Superior temporal gyrus (tissue), 1 donor: ENCODE measurements around the gene ENTPD1.
"Not testable (repeated sequence)": the region's sequence is repeated elsewhere in the genome, so short reads cannot be mapped to it uniquely, and the experiment has no call there.

Experiments used
- DNase-seq: peaks from one replicate; pipeline ENCODE4 v3.0.0-alpha.2; 2016; ENCODE audit errors: extremely low spot score

Gene ENTPD1, protein sequence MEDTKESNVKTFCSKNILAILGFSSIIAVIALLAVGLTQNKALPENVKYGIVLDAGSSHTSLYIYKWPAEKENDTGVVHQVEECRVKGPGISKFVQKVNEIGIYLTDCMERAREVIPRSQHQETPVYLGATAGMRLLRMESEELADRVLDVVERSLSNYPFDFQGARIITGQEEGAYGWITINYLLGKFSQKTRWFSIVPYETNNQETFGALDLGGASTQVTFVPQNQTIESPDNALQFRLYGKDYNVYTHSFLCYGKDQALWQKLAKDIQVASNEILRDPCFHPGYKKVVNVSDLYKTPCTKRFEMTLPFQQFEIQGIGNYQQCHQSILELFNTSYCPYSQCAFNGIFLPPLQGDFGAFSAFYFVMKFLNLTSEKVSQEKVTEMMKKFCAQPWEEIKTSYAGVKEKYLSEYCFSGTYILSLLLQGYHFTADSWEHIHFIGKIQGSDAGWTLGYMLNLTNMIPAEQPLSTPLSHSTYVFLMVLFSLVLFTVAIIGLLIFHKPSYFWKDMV

DNA sequence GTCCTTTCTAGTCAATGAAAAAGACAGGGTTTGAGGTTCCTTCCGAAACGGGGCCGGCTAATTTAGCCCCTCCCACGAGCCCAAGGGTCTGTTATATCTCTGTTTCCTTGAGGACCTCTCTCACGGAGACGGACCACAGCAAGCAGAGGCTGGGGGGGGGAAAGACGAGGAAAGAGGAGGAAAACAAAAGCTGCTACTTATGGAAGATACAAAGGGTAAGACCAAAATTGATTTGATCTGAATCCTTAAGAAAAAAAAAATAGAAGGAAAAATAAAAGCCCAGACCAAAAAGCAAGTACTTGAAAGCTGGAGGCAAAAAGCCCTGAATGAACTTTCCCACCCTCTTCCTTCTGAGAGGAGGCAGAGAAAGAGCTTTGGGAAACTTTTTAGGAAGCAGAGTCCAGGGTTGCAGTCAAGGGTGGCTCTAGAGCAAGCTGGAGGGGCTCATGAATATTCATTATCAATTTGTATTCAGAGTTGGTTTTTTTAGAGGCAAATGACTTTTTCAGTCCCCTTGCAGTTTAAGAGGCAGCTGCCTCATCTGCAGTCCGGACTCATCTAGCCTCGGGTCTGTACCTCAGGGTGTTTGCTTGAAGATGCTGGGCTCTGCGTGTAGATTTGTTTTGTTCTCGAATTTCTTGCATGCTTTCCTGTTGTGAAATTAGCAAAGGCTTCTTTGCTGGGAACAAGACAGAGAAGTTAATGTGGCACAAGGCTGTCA lies at the start of gene ENTPD1:
TSS of gene ENTPD1 (plus strand) at position 123 of the 721 bp plus-strand sequence. CDS start at position 200, 77 bp downstream.
- peak; percentile 35 for DNase-seq

DNA sequence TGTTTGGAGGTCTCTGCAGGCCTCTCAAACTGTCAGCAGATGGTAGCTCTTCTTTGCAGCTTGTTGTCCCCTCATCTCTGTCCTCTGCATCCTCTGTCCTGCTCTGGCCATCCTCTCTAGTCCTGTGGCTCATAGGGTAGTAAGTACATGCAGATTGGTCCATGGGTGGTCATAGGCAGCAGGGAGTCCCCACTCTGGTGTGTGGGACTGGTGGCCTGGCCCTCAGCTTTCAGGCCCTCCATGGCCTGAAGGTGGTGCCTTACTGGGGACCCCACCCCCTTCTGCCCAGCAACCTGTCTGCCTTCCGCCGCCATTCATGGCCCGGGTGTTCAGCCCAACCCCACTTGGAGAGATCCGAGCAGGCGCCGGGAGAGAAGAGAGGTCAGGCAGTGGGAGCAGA lies 49.4 kb upstream of the ENTPD1 start:
- no peak for DNase-seq

DNA sequence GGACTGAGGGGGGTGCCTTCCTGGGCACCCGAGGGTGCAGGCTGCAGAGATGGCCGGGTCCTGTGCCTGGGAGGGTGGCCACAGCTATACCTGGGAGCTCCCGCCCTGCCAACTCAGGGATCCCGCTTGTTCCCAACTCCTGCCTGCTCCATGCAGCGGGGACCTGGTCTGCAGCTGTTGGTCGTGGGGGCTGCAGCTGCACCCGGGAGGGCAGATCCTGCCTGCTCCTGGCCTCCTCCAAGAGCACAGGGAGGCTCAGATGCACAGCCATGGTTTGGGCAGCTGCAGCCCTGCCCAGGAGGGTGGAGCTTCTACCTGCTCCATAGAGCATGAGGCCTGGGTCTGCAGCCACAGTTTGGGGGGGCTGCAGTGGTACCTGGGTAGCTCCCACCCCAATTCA lies 49.0 kb upstream of the ENTPD1 start:
- no peak for DNase-seq

DNA sequence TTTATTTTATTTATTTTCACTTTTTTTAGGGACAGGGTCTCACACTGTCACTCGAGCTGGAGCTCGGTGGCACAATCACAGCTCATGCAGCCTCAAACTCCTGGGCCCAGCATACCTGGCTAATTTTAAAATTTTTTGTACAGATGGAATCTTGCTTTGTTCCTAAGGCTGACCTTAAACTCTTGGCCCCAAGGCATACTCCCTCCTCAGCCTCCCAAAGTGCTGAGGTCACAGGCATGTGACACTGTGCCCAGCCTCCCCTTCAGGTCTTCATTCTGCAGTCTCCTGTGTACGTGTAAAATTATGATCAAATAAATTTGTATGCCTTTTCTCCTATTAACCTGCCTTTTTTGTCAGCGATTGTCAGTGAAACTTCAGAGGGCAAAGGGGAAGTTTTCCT lies 44.5 kb upstream of the ENTPD1 start:
- no peak for DNase-seq

DNA sequence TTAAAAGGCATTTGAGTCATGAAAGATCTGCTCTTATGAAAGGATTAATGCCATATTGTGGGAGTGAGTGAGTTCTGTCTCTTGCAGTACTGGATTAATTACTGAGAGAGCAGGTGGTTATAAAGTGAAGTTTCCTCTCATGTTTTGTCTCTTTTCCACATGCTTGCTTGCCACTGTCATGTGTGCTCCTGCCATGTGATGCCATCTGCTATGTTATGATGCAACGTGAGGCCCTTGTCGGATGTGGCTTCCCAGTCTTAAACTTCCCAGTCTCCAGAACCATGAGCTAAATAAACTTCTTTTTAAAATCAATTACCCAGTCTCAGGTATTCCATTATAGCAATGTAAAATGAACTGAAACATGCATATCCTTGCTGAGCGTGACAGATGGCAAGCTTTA lies 39.5 kb upstream of the ENTPD1 start:
- DNase-seq: no peak

DNA sequence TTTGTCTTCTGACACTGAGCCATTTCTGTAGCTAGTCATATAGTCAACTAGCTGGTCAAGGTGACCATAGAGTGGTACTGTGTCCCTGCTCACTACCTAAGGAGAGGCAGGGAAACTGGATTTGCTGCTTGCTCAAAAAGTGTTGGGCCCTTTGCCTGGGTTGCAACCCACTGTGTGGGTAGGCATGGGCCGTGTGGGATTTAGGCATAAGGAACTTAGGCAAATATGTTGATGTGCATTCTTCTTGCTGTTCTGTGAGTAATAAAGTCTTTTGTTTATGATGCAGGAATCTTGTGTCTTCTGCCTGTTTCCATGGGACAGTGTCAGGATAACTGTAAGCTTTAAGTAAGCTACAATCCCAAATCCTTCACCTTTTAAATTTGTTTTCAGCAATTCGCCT lies 39.1 kb upstream of the ENTPD1 start:
- DNase-seq: no peak

DNA sequence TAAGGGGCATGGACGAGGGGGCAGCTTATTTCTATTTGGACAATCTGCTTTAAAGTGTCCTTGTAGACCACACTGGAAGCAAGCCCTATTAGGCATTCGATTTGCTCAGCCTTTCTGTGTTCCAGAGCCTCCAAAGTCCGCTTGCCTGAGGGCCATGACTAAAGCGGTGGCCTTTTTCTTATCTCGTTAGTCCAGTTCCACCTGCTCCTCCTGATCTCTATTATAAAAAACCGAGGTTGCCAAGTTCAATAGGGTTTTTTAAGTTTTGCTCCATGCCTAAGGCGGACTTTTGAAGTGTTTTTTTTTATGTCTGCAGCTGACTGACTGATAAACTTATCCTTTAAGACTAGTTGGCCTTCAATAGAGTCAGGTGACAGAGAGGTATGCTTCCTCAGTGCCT lies 35.2 kb upstream of the ENTPD1 start:
- DNase-seq: not testable (repeated sequence)

DNA sequence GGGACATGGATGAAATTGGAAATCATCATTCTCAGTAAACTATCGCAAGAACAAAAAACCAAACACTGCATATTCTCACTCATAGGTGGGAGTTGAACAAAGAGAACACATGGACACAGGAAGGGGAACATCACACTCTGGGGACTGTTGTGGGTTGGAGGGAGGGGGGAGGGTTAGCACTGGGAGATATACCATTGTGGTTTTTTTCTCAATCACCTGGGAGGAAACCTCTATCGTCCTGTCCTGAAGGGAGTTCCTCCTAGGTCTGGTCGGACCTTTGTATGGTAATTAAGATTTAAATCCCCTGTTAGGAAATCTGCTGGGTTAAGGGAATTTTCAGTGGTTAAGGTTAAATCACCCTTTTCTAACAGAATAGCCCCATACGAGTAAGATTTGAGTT lies 33.5 kb upstream of the ENTPD1 start:
- DNase-seq: not testable (repeated sequence)

DNA sequence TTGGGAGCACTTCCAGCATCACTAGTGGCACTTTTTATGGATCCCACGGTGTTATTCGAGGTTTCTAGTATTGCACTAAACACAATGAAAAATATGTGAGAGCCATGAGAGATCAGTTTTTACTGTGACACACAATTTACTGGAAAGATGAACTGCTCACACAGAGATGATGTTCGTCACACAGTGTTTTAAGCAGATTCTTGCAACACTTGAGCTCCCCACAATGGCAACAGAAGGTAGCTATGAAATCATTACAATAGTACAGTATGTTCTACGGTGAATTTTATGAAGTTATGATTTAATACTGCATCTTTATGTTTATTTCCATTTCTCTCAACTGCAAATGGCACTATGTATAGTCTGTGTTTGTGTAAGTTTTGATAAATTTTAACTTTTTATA lies 27.4 kb upstream of the ENTPD1 start:
- DNase-seq: no peak

DNA sequence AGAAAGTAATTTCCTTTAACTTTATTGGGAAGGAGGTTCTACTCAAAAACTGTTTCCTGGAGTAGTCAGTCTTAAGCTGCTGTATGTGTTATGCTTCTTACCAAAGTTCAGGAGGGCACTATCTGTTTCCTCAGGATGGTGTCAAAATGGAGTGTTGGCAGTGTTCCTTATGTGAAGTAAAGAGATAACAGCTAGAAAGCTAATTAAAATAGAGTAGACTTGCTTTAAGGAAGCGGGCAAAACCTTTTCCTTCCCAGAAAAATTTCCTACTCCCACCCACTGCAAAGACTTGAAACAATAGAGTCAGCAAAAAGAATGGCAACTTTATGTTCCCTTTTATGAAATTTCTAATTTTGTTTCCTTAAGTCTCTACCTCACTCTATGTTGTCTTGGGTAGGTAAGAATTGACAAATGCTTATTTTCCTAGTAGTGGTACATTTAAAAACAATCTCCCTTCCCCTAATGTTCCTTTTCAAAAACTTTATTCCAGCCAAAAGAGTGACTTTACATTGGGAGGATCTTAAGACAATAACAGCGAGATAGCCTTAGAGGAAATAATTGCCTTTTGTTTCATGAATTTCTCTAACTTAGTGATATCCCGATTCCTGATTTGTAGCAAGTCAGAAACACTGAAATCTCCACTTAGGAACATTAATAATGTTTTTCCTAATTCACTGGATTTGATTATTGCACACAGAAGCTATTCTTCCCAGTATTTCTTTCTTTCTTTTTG lies 26.5 kb upstream of the ENTPD1 start:
- no peak for DNase-seq

DNA sequence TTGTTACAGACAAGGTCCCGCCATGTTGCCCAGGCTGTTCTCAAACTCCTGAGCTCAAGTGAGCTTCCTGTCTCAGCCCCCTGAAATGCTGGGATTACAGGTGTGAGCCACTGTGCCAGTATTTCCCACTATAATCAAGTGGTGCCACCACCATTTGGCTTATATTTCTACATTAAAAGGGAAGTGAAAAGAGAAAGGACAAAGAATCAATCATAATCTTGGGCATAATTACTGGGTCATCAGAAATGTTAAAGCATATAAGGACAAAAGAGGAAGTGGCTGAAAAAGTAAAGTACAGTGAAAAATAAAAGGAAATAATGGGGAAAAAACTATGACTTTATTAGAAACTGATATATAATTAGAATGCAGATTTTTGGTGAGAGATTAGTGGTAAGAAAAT lies 25.7 kb upstream of the ENTPD1 start:
- DNase-seq: no peak

DNA sequence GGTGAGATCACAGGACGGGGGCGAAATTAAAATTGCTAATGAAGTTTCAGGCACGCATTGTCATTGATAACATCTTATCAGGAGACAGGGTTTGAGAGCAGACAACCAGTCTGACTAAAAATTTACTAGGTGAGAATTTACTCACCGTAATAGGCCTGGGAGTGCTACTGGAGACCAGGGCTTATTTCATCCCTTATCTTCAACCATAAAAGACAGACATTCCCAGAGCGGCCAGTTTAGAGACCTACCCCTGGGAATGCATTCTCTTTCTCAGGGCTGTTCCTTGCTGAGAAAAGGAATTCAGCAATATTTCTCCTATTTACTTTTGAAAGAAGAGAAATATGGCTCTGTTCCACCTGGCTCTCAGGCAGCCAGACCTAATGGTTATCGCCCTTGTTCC lies 23.1 kb upstream of the ENTPD1 start:
- DNase-seq: not testable (repeated sequence)

DNA sequence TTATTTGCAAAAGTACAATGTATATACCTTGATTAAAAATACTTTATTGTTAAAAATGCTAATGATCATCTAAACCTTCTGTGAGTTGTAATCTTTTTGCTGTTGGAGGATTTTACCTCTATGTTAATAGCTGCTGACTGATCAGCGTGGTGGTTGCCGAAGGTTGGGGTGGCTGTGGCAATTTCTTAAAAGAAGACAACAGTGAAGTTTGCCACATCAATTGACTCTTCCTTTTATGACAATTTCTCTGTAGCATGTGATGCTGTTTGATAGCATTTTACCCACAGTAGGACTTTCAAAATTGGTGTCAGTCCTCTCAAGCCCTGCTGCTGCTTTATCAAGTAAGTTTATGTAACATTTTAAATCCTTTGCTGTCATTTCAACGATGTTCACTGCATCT lies 16.9 kb upstream of the ENTPD1 start:
- DNase-seq: no peak

DNA sequence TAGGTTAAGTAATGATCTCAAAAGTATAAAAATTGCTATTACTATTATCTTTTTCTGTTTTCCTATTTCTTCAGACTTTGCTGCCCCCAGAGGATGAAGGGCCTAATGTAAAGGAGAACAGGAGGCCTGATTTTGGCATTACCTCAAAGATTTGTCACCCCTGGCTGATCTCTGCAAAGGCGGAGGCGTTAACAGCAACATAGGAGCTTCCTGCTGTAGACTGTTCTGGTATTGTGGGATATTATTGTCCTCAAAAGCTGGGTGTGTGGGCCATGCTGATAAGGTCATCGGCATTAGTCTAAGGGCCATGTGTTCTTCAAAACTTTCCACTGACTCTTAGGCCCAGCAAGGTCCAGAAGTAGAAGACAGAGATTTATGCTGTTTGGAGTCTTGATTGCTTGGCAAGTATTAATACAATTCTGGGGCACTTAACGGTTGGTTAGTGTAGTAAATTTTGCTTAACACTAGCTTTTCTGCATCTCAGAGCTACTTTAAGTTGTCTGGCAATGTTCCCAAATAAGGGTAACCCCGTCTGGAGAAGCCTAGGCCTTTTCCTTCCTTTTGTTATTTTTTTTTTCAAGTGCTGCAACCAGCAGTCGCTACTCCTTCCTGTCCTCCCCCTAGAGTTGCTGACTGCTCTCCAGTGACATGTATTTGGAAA lies 14.0 kb upstream of the ENTPD1 start:
- no peak for DNase-seq

DNA sequence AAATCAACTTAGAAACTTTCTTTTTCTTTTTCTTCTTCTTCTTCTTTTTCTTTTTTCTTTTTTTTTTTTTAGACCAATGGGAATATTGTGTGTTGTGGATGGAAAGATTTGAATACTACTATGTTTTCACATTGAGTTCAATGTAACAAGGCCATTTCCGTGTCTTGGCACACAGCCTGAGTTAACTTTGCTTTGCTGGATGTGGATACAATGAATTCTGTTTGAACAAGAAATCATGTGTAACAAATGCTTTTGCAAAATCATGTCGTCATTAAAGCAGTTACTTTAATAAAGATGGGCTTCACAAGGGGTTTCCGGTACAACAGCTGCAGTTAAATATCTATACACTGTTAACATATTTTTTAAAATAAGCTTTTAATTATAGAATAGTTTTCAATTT lies 13.5 kb upstream of the ENTPD1 start:
- DNase-seq: no peak

DNA sequence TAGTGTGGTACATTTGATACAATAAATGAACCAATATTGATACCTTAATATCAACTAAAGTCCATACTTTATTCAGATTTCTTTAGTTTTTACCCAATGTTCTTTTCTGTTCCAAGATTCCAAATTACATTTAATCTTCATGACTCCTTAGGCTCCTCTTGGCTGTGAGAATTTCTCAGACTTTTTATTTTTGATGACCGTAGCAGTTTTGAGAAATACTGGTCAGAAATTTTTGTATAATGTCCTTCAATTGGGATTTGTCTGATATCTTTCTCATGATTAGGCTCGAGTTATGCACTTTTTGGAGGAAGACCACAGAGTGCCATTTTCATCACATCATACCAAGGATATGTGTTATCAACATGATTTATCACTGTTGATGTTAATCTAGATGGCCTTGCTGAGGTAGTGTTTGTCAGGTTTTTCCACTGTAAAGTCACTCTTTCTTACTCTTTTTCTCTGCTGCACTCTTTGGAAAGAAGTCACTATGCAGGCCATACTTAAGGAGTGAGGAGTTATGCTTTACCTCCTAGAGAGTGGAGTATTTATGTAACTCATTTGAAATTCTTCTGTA lies 12.9 kb upstream of the ENTPD1 start:
- DNase-seq: no peak

DNA sequence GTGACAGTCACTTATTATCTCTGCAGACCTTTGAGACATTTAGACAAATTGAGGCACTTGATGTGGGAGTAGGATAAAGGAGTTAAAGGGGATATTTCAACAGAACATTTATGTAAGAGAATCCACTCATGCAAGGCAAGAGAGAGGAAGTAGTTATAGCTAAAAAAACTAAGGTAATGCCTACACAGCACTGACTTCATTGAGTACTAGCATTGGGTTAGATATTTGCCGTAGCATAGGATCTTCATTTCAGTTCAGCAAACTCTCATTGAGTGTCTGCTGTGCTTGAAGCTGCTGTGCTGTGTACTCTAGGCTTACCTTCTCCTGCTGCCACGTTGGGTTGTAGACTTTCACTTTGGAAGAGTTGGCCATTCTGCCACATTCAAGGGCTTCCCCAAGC lies 10.5 kb upstream of the ENTPD1 start:
- DNase-seq: no peak

DNA sequence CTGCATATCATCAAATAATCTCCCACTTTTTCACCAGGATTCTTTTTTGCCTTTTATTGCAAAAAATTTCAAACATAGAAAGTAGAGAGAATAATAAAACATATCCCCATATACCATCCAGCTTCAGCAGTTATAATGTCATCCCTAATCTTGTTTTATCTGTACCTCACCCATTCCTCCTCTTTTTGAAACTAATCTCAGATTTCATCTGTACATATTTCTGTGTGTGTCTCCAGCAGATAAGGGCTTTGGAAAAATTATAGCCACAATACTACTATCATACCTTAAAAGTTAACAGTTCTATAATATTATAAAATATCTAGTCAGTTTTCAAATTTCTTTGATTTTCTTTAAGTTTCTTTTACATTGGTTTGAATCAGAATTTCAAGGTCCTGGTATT lies 7.6 kb upstream of the ENTPD1 start:
- no peak for DNase-seq

DNA sequence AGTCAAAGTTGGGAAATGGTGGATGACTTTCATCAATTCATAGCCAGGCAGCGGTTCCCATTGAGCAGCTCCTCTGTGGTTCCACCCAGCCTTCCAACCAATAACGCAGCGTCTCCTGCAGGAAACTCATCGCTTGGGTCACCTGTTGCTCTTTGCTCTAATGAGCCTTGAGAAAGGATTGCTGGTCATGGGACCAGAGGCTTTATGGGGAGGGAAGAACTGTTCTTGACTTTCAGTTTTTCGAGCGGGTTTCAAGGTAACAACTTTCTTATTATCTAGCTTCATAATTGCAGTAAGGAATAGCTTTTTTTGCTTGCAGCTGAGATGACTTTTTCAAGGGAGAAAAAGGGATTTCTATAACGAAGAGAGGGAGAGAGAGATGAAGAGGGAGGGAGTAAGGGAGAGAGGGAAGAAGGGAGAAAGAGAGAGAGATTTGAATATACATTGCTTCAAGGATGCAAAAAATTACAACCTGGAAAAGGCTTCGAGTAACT lies 405 bp upstream of the ENTPD1 start:
- DNase-seq: peak; percentile 37

DNA sequence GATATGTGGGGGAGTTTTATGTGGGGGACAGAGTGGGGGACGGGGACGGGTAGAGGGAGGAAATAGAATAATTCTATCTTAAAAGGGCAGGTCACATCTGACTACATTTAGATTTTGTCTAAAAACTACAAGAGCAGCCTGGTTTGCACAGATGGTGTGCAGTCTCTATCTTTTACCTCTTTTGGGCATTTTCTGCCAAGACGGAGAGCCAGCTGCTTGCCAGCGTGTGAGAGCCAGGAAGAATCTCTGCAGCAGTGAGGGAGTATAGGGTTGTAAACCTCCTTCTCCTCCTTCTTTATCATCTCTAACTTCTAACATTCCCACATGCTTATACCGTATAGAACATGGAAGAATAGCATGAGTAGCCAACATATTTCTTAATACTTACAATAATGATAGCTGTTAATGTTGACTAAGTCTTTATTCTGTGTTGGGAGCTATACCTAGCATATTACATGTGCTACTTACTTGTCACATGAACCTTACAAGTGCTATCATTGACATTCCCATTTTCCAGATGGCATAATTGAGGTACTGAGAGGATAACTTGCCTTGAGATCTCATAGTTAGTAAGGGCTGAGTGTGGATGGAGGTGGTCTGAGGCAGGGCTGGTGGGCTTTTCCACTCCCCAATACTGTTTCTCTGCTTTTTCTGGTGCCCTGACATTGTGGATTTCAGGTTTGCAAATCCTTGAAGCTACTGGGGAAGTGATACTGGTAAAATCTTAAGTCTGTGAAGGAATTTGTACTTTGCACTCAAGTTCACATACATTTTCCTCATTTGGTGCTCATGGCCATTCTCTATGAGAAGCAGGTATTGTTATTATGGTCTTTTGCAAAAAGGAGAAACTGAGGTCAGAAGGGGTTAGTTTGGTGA lies 1.1 kb downstream of the ENTPD1 start:
- peak; percentile 39 for DNase-seq
